Measurements from ENCODE around the gene PNMA1. TPM values are rescaled to one million over a fixed set of nuclear protein-coding genes. Genes with fewer than 3 reads are reported as not detected.

PNMA1 gene
- total RNA-seq, 1 donor from 2014 or later: 30.2 TPM

DNA sequence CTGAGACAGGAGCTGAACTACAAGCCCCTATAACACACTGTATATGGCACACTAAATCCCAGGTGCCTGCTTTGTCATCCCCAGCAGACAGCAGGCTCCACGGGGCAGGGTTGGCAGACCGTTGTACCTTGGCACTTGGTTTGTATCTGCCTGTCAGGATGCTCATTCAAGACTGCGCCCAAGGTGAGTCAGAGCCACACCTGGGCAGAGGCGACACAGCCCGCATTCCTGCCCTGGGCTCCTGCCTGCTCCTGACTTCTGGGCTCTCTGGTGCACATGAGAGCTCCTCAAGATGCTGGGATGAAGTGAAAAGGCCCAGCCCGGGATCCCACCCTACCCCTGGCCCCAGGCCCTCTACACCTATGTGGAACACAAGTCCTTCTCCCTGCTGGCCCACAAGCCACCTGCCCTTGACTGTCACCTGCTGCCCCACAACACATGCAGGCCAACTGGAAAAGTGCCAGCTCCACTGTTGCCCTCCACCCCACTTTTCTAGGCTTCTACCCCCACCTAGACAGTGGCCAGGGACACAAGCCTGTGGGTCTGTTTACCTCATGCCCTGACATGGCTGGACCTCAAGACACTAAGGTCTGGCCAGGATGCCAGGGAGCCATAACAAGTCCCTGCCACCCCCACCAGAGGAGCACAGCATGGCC, 30.8 kb upstream of the PNMA1 start:
- intact Hi-C loops (cut with DNase I): no loop called here
- Histone ChIP-seq H3K27me3 (no peaks in the 10 kb centered on the region), H3K4me1 (peaks cover 60 to 97% of the 10 kb centered on the region in 2 donors), H3K36me3 (no peaks in the 10 kb centered on the region), H3K9me3 (no peaks in the 10 kb centered on the region), H3K27ac (peak overlapping the region; percentile 52 to 98), H3K4me3 (no peak overlapping the region)
- no peak for DNase-seq (ENCODE audit: low spot score in 2 of 2)
- TF ChIP-seq, protein P1, sequence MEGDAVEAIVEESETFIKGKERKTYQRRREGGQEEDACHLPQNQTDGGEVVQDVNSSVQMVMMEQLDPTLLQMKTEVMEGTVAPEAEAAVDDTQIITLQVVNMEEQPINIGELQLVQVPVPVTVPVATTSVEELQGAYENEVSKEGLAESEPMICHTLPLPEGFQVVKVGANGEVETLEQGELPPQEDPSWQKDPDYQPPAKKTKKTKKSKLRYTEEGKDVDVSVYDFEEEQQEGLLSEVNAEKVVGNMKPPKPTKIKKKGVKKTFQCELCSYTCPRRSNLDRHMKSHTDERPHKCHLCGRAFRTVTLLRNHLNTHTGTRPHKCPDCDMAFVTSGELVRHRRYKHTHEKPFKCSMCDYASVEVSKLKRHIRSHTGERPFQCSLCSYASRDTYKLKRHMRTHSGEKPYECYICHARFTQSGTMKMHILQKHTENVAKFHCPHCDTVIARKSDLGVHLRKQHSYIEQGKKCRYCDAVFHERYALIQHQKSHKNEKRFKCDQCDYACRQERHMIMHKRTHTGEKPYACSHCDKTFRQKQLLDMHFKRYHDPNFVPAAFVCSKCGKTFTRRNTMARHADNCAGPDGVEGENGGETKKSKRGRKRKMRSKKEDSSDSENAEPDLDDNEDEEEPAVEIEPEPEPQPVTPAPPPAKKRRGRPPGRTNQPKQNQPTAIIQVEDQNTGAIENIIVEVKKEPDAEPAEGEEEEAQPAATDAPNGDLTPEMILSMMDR (IDR thresholded peaks at IDR 0.05): no peak

DNA sequence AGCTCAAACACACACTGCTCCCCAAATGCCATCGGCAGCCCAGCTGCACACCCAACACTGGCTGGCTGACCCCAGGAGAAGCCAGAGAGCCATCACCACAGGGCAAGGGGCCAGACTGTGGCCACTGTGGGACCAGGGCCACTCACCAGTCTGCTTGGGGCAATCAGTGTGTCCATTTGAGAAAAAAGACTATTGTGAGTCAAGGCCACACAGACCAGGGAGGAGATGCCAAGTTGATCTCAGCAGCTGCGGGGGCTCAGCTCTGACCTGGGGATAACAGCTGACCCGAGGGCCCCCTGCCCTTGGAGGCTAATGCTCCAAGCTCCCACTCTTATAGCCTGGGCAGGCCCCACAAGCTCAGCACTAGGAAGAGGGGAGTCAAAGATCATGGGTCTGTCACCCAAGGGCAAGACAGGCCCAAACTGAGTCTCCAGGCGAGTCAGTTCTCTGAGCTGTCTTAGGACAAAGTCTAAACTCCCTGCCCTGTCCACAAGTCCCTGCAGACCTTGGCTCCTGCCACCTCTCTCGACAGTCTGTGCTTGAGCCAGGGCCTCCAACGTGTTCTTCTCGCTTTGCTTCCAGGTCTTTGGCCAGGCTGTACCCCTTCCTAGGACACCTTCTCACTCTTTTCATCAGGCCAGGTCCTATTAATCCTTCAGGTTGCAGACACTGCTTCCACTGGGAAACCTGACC, 30.1 kb upstream of the PNMA1 start:
- Histone ChIP-seq H3K4me3 (no peak overlapping the region), H3K36me3 (peaks cover 0 to 5% of the 10 kb centered on the region in 2 donors), H3K27me3 (no peaks in the 10 kb centered on the region), H3K9me3 (no peaks in the 10 kb centered on the region), H3K4me1 (peaks cover 61 to 97% of the 10 kb centered on the region in 2 donors), H3K27ac (peak overlapping the region; percentile 52 to 98)
- intact Hi-C loops (cut with DNase I): no loop called here
- no peak for DNase-seq (ENCODE audit: low spot score in 2 of 2)
- TF ChIP-seq, protein P1 (IDR thresholded peaks at IDR 0.05): no peak

DNA sequence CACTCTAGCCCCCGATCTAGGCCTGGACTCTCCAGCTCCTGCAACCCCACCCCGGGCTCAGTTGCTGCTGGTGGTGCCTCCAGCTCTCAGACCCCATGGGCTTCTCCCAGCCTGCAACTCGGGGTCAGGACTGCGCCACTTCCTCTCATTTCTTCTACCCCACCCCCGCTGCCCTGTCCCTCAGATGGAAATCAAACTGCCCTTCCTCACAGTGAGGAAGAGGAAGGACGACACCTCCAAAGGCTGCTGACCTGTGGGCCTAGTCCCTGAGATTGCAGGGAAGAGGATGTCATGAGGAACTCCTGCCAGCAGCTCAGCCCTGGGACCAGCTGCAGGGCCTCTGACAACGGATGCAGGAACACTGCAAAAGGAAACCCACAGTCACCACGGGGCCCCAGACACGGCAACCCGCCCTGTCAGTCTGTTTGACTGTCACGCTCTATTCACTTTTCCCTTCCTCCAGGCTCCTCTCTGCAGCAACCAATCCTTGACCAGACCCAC, 29.3 kb upstream of the PNMA1 start:
- Histone ChIP-seq H3K9me3 (no peaks in the 10 kb centered on the region), H3K27ac (peak overlapping the region; percentile 91 to 98), H3K4me1 (peaks cover 67 to 97% of the 10 kb centered on the region in 2 donors), H3K4me3 (no peak overlapping the region), H3K27me3 (no peaks in the 10 kb centered on the region), H3K36me3 (peaks cover 7 to 13% of the 10 kb centered on the region in 2 donors)
- intact Hi-C loops (cut with DNase I): no loop called here
- TF ChIP-seq, protein P1 (IDR thresholded peaks at IDR 0.05): no peak
- DNase-seq (ENCODE audit: low spot score in 2 of 2): peak in 1 of 2 donors; percentile 71

DNA sequence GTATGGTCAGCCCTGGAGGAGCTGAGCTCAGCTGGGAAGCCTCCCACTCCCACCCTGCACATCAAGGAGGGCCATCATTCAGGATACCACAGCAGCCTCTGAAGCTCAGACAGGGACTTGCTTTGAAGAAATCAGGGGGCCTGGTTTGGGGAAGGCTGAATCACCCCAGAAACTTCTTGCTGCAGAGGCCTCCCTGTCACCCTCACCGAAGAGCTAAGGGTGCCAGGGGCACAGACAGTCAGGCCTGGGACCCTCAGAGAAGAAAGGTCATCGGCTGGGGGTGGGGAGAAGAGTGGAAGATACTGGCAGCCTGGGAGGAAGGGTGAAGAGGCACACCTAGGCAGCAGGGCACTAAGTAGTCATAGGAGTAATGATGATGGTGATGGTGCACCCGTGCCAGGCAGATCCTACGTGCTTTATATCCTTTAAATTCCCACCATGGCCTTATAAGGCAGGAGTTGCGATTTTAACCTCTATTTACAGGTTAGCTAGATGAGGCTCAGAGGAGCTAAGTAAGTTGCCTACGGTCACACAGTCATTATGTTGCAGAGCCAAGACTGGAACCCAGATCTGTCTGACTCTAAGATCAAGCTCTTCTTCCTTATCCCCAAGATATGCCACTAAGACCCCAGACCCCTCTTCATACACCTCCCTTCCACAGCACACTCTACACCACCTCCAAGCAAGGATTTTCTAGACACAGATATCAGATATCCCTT, 28.5 kb upstream of the PNMA1 start:
- no peak overlapping the region for H3K4me3 ChIP-seq
- H3K9me3 ChIP-seq: no peaks in the 10 kb centered on the region
- peaks cover 14 to 18% of the 10 kb centered on the region in 2 donors for H3K36me3 ChIP-seq
- intact Hi-C loops (cut with DNase I): no loop called here
- H3K27ac ChIP-seq: peak overlapping the region; percentile 91 to 98
- no peak for DNase-seq (ENCODE audit: low spot score in 2 of 2)
- no peaks in the 10 kb centered on the region for H3K27me3 ChIP-seq
- TF ChIP-seq, protein P1 (IDR thresholded peaks at IDR 0.05): no peak
- peaks cover 65 to 91% of the 10 kb centered on the region in 2 donors for H3K4me1 ChIP-seq

DNA sequence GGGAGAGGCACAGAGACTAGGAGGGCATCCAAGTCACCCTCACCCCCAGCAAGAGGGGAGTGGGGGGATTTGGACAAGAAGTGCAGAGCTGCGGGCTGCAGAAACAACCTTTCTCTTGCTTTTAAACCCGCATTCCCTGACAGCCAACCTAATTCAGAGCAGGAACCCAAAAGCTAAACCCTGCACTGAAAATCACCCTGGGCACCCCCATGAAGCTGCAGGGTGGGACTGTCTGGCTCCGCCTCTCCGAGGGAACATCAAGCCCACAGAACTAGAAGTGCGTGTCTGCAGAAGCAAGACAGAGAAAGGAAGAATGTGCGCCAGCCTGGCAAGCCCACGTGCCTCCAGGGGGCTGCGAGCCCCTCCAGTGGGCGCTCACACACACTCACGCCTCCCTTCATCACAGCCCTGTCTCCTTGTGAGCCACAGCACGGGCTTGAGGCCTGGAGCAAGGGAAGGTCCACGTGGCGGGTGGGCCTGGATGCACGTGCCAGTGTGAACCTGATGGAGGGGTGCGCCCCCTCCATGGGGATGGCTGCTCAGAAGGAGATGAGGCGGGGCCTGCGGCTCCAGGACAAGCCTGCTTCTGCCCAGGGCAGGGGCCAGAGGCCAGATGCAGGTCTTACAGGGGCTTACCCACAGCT, 27.8 kb upstream of the PNMA1 start:
- Histone ChIP-seq H3K27ac (peak overlapping the region; percentile 91 to 98), H3K9me3 (no peaks in the 10 kb centered on the region), H3K4me1 (peaks cover 58 to 84% of the 10 kb centered on the region in 2 donors), H3K27me3 (no peaks in the 10 kb centered on the region), H3K4me3 (peak overlapping the region in 1 of 2 donors; percentile 50), H3K36me3 (peaks cover 16 to 22% of the 10 kb centered on the region in 2 donors)
- no peak for DNase-seq (ENCODE audit: low spot score in 2 of 2)
- intact Hi-C loops (cut with DNase I): loop anchor here (2.0 kb wide), 1 partner anchor 13 kb away; no protein-coding TSS in a partner anchor
- TF ChIP-seq, protein P1 (IDR thresholded peaks at IDR 0.05): no peak

Data from ascending aorta (tissue), 2 donors.